Astrocyte (in vitro differentiated cells and primary cell): ENCODE measurements around the gene ARHGAP12. TPM values are rescaled to one million over a fixed set of nuclear protein-coding genes. Genes with fewer than 3 reads are reported as not detected.
"Not testable (repeated sequence)": the region's sequence is repeated elsewhere in the genome, so short reads cannot be mapped to it uniquely, and the experiment has no call there.

Experiments
- DNase-seq: peaks from one replicate; pipeline ENCODE4 v3.0.0-alpha.2; 2010; ENCODE audit warnings: low read depth
- FAIRE-seq: peaks from 2 replicates; lab custom pipeline; 2011; peaks lifted over from hg19 to GRCh38; lab: Jason Lieb, UNC
- H2AFZ ChIP-seq: 2 replicates; pipeline ENCODE4 v1.6.0; 2012; ENCODE audit warnings: low read depth, low read length, inconsistent platforms
- H3K27ac ChIP-seq: 2 replicates; pipeline ENCODE4 v1.5.1; 2011; ENCODE audit warnings: low read depth, low read length, inconsistent platforms
- H3K27me3 ChIP-seq: 2 replicates; pipeline ENCODE4 v1.6.0; 2011; ENCODE audit warnings: low read length, inconsistent platforms; ENCODE audit not compliant: insufficient read depth
- H3K36me3 ChIP-seq: 2 replicates; pipeline ENCODE4 v1.5.1; 2011; ENCODE audit warnings: low read length, inconsistent platforms; ENCODE audit not compliant: insufficient read depth
- H3K4me1 ChIP-seq: 2 replicates; pipeline ENCODE4 v1.5.1; 2011; ENCODE audit warnings: low read length, inconsistent platforms; ENCODE audit not compliant: insufficient read depth
- H3K4me2 ChIP-seq: 2 replicates; pipeline ENCODE4 v1.6.0; 2012; ENCODE audit warnings: low read length, inconsistent platforms
- H3K4me3 ChIP-seq: 2 replicates; pipeline ENCODE4 v1.5.1; 2011; ENCODE audit warnings: low read depth, mild to moderate bottlenecking, low read length, inconsistent platforms; ENCODE audit not compliant: insufficient read depth
- H3K79me2 ChIP-seq: 2 replicates; pipeline ENCODE4 v1.6.0; 2012; ENCODE audit warnings: mild to moderate bottlenecking, low read length, inconsistent platforms; ENCODE audit not compliant: insufficient read depth
- H3K9ac ChIP-seq: 2 replicates; pipeline ENCODE4 v1.6.0; 2012; ENCODE audit warnings: mild to moderate bottlenecking, low read length, inconsistent platforms
- H3K9me3 ChIP-seq: 2 replicates; pipeline ENCODE4 v1.5.1; 2012; ENCODE audit warnings: low read depth, mild to moderate bottlenecking, low read length, inconsistent platforms; ENCODE audit not compliant: insufficient read depth
- H4K20me1 ChIP-seq: 2 replicates; pipeline ENCODE4 v1.6.0; 2012; ENCODE audit warnings: low read length, inconsistent platforms; ENCODE audit not compliant: insufficient read depth
- H3K27ac Mint-ChIP-seq: one replicate; pipeline ENCODE4 v1.8.0; 2021; ENCODE audit warnings: mild to moderate bottlenecking, mixed read lengths; ENCODE audit not compliant: unreplicated experiment
- H3K27me3 Mint-ChIP-seq: one replicate; pipeline ENCODE4 v1.8.0; 2021; ENCODE audit warnings: low read depth, mixed read lengths; ENCODE audit not compliant: unreplicated experiment
- H3K36me3 Mint-ChIP-seq: one replicate; pipeline ENCODE4 v1.8.0; 2021; ENCODE audit warnings: low read depth, mixed read lengths; ENCODE audit not compliant: unreplicated experiment
- H3K4me1 Mint-ChIP-seq: one replicate; pipeline ENCODE4 v1.8.0; 2021; ENCODE audit warnings: low read depth, mixed read lengths; ENCODE audit not compliant: unreplicated experiment
- H3K4me3 Mint-ChIP-seq: one replicate; pipeline ENCODE4 v1.8.0; 2021; ENCODE audit warnings: mild to moderate bottlenecking, moderate library complexity, mixed read lengths; ENCODE audit not compliant: unreplicated experiment
- H3K9me3 Mint-ChIP-seq: one replicate; pipeline ENCODE4 v1.8.0; 2021; ENCODE audit warnings: mild to moderate bottlenecking, mixed read lengths; ENCODE audit not compliant: unreplicated experiment
- CTCF ChIP-seq: IDR thresholded peaks from 2 replicates; pipeline ENCODE4 v1.5.1; 2011; ENCODE audit warnings: low read depth, mild to moderate bottlenecking, inconsistent platforms, low read length, moderate library complexity; ENCODE audit not compliant: insufficient read depth
- EZH2 ChIP-seq: IDR thresholded peaks from 2 replicates; pipeline ENCODE4 v1.6.1; 2012; ENCODE audit warnings: mild to moderate bottlenecking, low read length, inconsistent platforms; ENCODE audit not compliant: insufficient read depth
- total RNA-seq: library from RNA; stranded (reverse); gene quantifications from 2 replicates; pipeline ENCODE4 v1.2.1, GENCODE V29; 2021

ARHGAP12 gene
- total RNA-seq, 1 donor from 2014 or later = 24.9 TPM

- Histone ChIP-seq H3K79me2 (peaks cover 95% of the 10 kb centered on the region), H3K4me1 (peaks cover 13% of the 10 kb centered on the region)
Observed at GRCh38 chr10:31902625-31903024, 26.0 kb downstream of the ARHGAP12 start.

DNA sequence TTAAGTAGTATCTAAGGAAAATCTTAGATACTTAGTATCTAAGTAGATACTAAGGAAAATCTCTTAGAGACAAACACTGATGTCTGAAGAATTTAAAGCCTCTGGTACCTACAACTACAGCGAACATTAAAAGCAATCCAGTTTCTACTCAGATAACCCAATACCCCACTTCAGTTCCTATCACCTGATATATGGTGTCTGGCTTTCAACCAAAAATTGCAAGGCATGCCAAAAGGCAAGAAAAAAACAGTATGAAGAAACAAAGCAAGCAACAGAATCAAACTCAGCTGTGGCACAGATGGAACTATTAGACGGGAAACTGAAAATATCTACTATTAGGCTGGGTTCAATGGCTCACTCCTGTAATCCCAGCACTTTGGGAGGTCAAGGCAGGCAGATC lies 31.1 kb downstream of the ARHGAP12 start:
- Histone ChIP-seq H3K4me3 (no peak overlapping the region), H4K20me1 (peaks cover 47% of the 10 kb centered on the region), H3K27me3 (no peaks in the 10 kb centered on the region), H3K4me2 (peak overlapping the region; percentile 58), H3K36me3 (no peaks in the 10 kb centered on the region), H2AFZ (no peak overlapping the region), H3K4me1 (peaks cover 16% of the 10 kb centered on the region), H3K79me2 (peaks cover 60% of the 10 kb centered on the region), H3K9me3 (no peaks in the 10 kb centered on the region), H3K27ac (no peak overlapping the region), H3K9ac (no peak overlapping the region)
- no peak overlapping the region for H3K27ac Mint-ChIP-seq
- peaks cover 7% of the 10 kb centered on the region for H3K4me1 Mint-ChIP-seq
- DNase-seq (peak; percentile 38), FAIRE-seq (no peak)
- H3K27me3 Mint-ChIP-seq = no peaks in the 10 kb centered on the region
- TF ChIP-seq EZH2 (no peak), CTCF (no peak)
- H3K9me3 Mint-ChIP-seq = peaks cover 12% of the 10 kb centered on the region
- H3K4me3 Mint-ChIP-seq = no peak overlapping the region
- peaks cover 15% of the 10 kb centered on the region for H3K36me3 Mint-ChIP-seq

More at GRCh38 chr10:31902625-31903024, 26.0 kb downstream of the ARHGAP12 start:
- H3K27me3 ChIP-seq = no peaks in the 10 kb centered on the region
- DNase-seq (no peak), FAIRE-seq (no peak)
- H2AFZ ChIP-seq = no peak overlapping the region
- no peak overlapping the region for H3K4me3 ChIP-seq
- no peak overlapping the region for H3K27ac ChIP-seq
- no peak overlapping the region for H3K27ac Mint-ChIP-seq
- H3K9me3 ChIP-seq = no peaks in the 10 kb centered on the region
- peaks cover 70% of the 10 kb centered on the region for H4K20me1 ChIP-seq
- H3K36me3 ChIP-seq = no peaks in the 10 kb centered on the region
- no peak overlapping the region for H3K4me2 ChIP-seq
- peaks cover 18% of the 10 kb centered on the region for H3K4me1 Mint-ChIP-seq
- peaks cover 17% of the 10 kb centered on the region for H3K36me3 Mint-ChIP-seq
- H3K27me3 Mint-ChIP-seq = no peaks in the 10 kb centered on the region
- H3K9me3 Mint-ChIP-seq = peaks cover 5% of the 10 kb centered on the region
- H3K4me3 Mint-ChIP-seq = no peak overlapping the region
- TF ChIP-seq CTCF = no peak
- no peak for TF ChIP-seq EZH2
- no peak overlapping the region for H3K9ac ChIP-seq

- Histone ChIP-seq H4K20me1 (peaks cover 42% of the 10 kb centered on the region), H3K9ac (no peak overlapping the region), H3K36me3 (no peaks in the 10 kb centered on the region), H3K4me3 (no peak overlapping the region), H3K27ac (peak overlapping the region; percentile 18), H3K79me2 (peaks cover 55% of the 10 kb centered on the region), H3K27me3 (no peaks in the 10 kb centered on the region), H3K4me1 (peaks cover 16% of the 10 kb centered on the region), H2AFZ (no peak overlapping the region), H3K4me2 (peak overlapping the region; percentile 58), H3K9me3 (no peaks in the 10 kb centered on the region)
- Mint-ChIP-seq H3K27me3 (no peaks in the 10 kb centered on the region), H3K4me1 (peaks cover 7% of the 10 kb centered on the region), H3K36me3 (peaks cover 17% of the 10 kb centered on the region), H3K9me3 (peaks cover 10% of the 10 kb centered on the region), H3K4me3 (no peak overlapping the region), H3K27ac (no peak overlapping the region)
- FAIRE-seq (no peak), DNase-seq (peak; percentile 80)
- TF ChIP-seq CTCF = no peak
- no peak for TF ChIP-seq EZH2
Observed at GRCh38 chr10:31896968-31897384, 31.7 kb downstream of the ARHGAP12 start.

DNA sequence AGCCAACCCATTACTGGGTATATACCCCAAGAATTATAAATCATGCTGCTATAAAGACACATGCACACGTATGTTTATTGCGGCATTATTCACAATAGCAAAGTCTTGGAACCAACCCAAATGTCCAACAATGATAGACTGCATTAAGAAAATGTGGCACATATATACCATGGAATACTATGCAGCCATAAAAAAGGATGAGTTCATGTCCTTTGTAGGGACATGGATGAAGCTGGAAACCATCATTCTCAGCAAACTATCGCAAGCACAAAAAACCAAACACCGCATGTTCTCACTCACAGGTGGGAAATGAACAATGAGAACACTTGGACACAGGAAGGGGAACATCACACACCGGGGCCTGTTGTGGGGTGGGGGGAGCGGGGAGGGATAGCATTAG lies 32.9 kb downstream of the ARHGAP12 start:
- not testable (repeated sequence) for H3K4me2 ChIP-seq, H2AFZ ChIP-seq, H3K9me3 ChIP-seq, H3K36me3 ChIP-seq, H3K4me1 Mint-ChIP-seq, H3K27me3 Mint-ChIP-seq, H3K9ac ChIP-seq, H3K4me3 Mint-ChIP-seq, DNase-seq, H3K27me3 ChIP-seq, H3K4me3 ChIP-seq, H3K27ac ChIP-seq, FAIRE-seq, H3K27ac Mint-ChIP-seq
- H4K20me1 ChIP-seq = peaks cover 39% of the 10 kb centered on the region
- peaks cover 47% of the 10 kb centered on the region for H3K79me2 ChIP-seq
- Mint-ChIP-seq H3K36me3 (peaks cover 15% of the 10 kb centered on the region), H3K9me3 (peaks cover 12% of the 10 kb centered on the region)
- H3K4me1 ChIP-seq = peaks cover 16% of the 10 kb centered on the region
